ENCODE results near the gene DENND6B.
"Not testable (repeated sequence)": the region's sequence is repeated elsewhere in the genome, so short reads cannot be mapped to it uniquely, and the experiment has no call there.

DENND6B gene

GRCh38 chr22:50284479-50284878, 42.3 kb downstream of the DENND6B start:
- DNase-seq: no peak

- no peak for DNase-seq
These were observed 43.0 kb downstream of the DENND6B start for GRCh38 chr22:50283821-50284220.

- peak; percentile 91 for DNase-seq
These were observed 44.3 kb downstream of the DENND6B start for GRCh38 chr22:50282361-50283155.

- no peak for DNase-seq
These were observed 44.9 kb downstream of the DENND6B start for GRCh38 chr22:50281957-50282356.

- DNase-seq: no peak
These were observed 45.4 kb downstream of the DENND6B start for GRCh38 chr22:50281384-50281760.

- no peak for DNase-seq
These were observed 46.0 kb downstream of the DENND6B start for GRCh38 chr22:50280708-50281383.

GRCh38 chr22:50280022-50280707, 46.6 kb downstream of the DENND6B start:
- no peak for DNase-seq

- no peak for DNase-seq
These were observed 47.7 kb downstream of the DENND6B start for GRCh38 chr22:50278956-50279619.

GRCh38 chr22:50278461-50278860, 48.4 kb downstream of the DENND6B start:
- DNase-seq: no peak

- no peak for DNase-seq
These were observed 49.1 kb downstream of the DENND6B start for GRCh38 chr22:50277761-50278160.

GRCh38 chr22:50276143-50276542, 50.7 kb downstream of the DENND6B start:
- no peak for DNase-seq

- DNase-seq: no peak
These were observed 51.4 kb downstream of the DENND6B start for GRCh38 chr22:50275181-50276055.

- no peak for DNase-seq
These were observed 52.0 kb downstream of the DENND6B start for GRCh38 chr22:50274771-50275170.

GRCh38 chr22:50274311-50274710, 52.5 kb downstream of the DENND6B start:
- DNase-seq: no peak

- not testable (repeated sequence) for DNase-seq
These were observed 53.0 kb downstream of the DENND6B start for GRCh38 chr22:50273781-50274180.

- DNase-seq: not testable (repeated sequence)
These were observed 53.5 kb downstream of the DENND6B start for GRCh38 chr22:50273352-50273751.

GRCh38 chr22:50272044-50272802, 54.6 kb downstream of the DENND6B start:
- no peak for DNase-seq

- peak; percentile 80 for DNase-seq
These were observed 55.3 kb downstream of the DENND6B start for GRCh38 chr22:50271519-50271970.

- DNase-seq: peak; percentile 91
These were observed 56.0 kb downstream of the DENND6B start for GRCh38 chr22:50270666-50271394.

- DNase-seq: no peak
These were observed 56.7 kb downstream of the DENND6B start, which contains the start of gene MAPK11 for GRCh38 chr22:50269970-50270665. MAPK11 (minus strand) TSS chr22:50270380; CDS start chr22:50270292, 88 bp downstream.
